DND-41 (cell line): ENCODE measurements around the gene L3MBTL2.

Experiments
- EZH2 ChIP-seq: IDR thresholded peaks from 3 replicates; pipeline ENCODE4 v1.6.1; 2012; ENCODE audit warnings: borderline replicate concordance, low read depth, mild to moderate bottlenecking, moderate library complexity, low read length, inconsistent platforms; ENCODE audit not compliant: severe bottlenecking
- TF ChIP-seq, protein P1 (sequence below): IDR thresholded peaks from 2 replicates; pipeline ENCODE4 v1.5.1; 2012; ENCODE audit warnings: borderline replicate concordance, low read length, moderate library complexity, mild to moderate bottlenecking; ENCODE audit not compliant: poor library complexity, severe bottlenecking; ENCODE audit errors: extremely low read depth

DNA sequence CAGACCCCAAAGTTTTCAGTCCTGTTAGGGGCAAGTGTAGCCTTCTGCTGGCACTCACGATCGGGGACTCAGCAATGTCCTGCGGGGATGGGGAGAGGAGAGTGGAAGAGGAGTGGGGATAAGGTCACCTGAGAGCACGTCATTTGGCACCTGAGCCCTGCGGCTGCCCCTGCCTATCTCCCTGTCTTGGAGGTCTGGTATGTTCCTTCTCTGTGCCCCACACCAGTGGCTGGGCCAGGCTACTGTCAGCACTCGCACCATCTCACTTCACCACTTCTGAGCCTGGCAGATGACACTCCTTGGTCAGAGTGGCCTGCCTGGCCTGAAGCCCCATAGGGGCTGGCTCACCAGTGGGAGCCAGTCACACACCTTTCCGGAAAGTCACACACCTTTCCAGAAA lies 55.8 kb downstream of the L3MBTL2 start:
- TF ChIP-seq, protein P1, sequence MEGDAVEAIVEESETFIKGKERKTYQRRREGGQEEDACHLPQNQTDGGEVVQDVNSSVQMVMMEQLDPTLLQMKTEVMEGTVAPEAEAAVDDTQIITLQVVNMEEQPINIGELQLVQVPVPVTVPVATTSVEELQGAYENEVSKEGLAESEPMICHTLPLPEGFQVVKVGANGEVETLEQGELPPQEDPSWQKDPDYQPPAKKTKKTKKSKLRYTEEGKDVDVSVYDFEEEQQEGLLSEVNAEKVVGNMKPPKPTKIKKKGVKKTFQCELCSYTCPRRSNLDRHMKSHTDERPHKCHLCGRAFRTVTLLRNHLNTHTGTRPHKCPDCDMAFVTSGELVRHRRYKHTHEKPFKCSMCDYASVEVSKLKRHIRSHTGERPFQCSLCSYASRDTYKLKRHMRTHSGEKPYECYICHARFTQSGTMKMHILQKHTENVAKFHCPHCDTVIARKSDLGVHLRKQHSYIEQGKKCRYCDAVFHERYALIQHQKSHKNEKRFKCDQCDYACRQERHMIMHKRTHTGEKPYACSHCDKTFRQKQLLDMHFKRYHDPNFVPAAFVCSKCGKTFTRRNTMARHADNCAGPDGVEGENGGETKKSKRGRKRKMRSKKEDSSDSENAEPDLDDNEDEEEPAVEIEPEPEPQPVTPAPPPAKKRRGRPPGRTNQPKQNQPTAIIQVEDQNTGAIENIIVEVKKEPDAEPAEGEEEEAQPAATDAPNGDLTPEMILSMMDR = no peak
- no peak for TF ChIP-seq EZH2
